Right atrium auricular region (tissue), 2 donors: ENCODE data around the gene PXDN. TPM values are rescaled to one million over a fixed set of nuclear protein-coding genes. Genes with fewer than 3 reads are reported as not detected.

Experiments used
- DNase-seq: peaks from one replicate; pipeline ENCODE4 v3.0.0-alpha.2; 2019; ENCODE audit warnings: low spot score
- H3K27ac ChIP-seq, 2 donors: fragments of 200-600 bp; sonication (generic); 1 replicate in 1 of 2; 2 replicates in 1 of 2; pipeline ENCODE4 v1.5.1; 2016 to 2019
- H3K27me3 ChIP-seq, 2 donors: fragments of 200-600 bp; sonication (generic); one replicate each; pipeline versions ENCODE4 v1.5.1 to v1.6.0; 2017 to 2019
- H3K36me3 ChIP-seq: fragments of 200-600 bp; sonication (generic); one replicate; pipeline ENCODE4 v1.5.1; 2016
- H3K4me1 ChIP-seq, 2 donors: fragments of 200-600 bp; sonication (generic); one replicate each; pipeline versions ENCODE4 v1.5.1 to v1.6.0; 2017 to 2019
- H3K4me3 ChIP-seq, 2 donors: fragments of 200-600 bp; sonication (generic); 1 replicate in 1 of 2; 2 replicates in 1 of 2; pipeline ENCODE4 v1.5.1; 2017 to 2019; ENCODE audit warnings: mild to moderate bottlenecking in 1 of 2, moderate library complexity in 1 of 2
- H3K9me3 ChIP-seq, 2 donors: fragments of 200-600 bp; sonication (generic); one replicate each; pipeline ENCODE4 v1.5.1; 2019
- total RNA-seq, 2 donors: library from RNA; depleted of rRNA; stranded (reverse); fragments of >200 nt; gene quantifications; one replicate each; pipeline ENCODE4 v1.1.0, GENCODE V29; 2016
- TF ChIP-seq, protein P1 (sequence below), 2 donors: fragments of 200-600 bp; sonication (generic); IDR thresholded peaks; one replicate each; pipeline ENCODE4 v1.5.1; 2019; ENCODE audit warnings: antibody characterized with exemption in 2 of 2

The PXDN gene
- total RNA-seq, 2 donors from 2014 or later: 25.4 to 26.9 TPM

DNA sequence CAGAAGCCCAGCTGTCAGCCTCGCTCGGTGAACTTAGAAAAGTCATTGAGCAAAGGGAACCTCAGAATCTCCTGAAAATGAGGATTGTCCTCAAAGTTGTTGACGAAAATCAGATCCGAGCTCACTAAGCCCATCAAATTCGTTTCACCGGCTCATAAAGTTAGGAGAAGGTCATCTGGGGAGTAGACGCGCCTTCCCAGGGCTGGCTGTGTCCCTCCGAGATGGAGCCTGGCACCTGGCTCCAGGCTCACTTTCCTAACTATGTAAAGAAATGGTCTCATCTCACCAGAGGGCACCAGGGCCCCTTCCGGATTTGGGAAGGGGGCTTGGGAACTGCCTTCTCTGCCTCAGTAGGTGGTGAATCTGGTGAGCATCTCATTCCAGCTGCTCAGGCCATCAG is 145.5 kb downstream of the PXDN start:
- no peaks in the 10 kb centered on the region for H3K27me3 ChIP-seq
- H3K4me1 ChIP-seq: peaks cover 0 to 25% of the 10 kb centered on the region in 2 donors

DNA sequence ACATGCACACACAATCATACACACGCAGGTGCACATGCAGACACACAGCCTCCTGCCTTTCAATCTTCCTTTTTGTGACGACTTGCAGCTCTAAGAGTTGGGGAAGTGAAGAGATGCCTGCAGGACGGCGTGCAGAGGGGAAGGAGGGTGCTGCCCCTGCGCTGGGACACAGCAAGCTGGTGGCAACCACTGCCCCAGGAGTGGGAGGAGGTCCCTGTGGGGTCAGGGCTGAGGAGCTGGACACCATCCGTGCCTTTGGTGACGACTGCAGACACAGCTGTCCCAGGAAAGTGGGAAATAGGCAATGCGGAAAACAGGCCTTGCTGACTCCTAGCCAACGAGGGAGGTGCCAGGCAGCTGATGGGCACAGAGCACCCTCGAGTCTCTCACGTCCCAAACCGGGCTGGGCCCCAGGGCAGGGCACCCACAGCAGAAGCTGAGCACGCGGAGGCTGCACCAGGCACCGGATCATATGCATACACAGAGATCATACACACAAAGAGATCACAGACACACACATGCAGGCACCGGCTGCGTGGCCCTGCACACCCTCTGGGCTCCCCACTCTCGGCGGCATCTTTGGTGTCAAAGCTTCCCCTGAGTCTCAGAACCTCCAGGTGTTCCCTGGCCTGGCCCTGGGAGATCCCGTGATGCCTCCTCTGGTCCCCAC is 146.1 kb downstream of the PXDN start:
- Histone ChIP-seq H3K9me3 (no peaks in the 10 kb centered on the region), H3K36me3 (no peaks in the 10 kb centered on the region), H3K27me3 (no peaks in the 10 kb centered on the region), H3K4me3 (no peak overlapping the region), H3K4me1 (peaks cover 0 to 31% of the 10 kb centered on the region in 2 donors), H3K27ac (no peak overlapping the region)
- TF ChIP-seq, protein P1, sequence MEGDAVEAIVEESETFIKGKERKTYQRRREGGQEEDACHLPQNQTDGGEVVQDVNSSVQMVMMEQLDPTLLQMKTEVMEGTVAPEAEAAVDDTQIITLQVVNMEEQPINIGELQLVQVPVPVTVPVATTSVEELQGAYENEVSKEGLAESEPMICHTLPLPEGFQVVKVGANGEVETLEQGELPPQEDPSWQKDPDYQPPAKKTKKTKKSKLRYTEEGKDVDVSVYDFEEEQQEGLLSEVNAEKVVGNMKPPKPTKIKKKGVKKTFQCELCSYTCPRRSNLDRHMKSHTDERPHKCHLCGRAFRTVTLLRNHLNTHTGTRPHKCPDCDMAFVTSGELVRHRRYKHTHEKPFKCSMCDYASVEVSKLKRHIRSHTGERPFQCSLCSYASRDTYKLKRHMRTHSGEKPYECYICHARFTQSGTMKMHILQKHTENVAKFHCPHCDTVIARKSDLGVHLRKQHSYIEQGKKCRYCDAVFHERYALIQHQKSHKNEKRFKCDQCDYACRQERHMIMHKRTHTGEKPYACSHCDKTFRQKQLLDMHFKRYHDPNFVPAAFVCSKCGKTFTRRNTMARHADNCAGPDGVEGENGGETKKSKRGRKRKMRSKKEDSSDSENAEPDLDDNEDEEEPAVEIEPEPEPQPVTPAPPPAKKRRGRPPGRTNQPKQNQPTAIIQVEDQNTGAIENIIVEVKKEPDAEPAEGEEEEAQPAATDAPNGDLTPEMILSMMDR (IDR thresholded peaks at IDR 0.05): no peak
- no peak for DNase-seq

More for the DNA sequence above, 145.5 kb downstream of the PXDN start:
- peak; percentile 23 for DNase-seq
- no peak overlapping the region for H3K4me3 ChIP-seq
- no peaks in the 10 kb centered on the region for H3K9me3 ChIP-seq
- no peak overlapping the region for H3K27ac ChIP-seq
- no peaks in the 10 kb centered on the region for H3K36me3 ChIP-seq
- TF ChIP-seq, protein P1 (IDR thresholded peaks at IDR 0.05): no peak

DNA sequence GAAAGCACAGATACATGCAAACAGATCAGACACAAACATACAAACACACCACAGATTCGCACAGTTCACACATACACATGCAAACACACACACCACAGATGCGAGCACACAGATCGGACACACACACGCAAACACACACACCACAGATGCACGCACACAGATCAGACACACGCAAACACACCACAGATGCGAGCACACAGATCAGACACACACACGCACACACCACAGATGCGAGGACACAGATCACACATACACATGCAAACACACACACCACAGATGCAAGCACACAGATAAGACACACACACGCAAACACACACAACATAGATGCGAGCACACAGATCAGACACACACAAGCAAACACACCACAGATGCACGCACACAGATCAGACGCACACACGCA is 149.0 kb downstream of the PXDN start:
- peaks cover 0 to 33% of the 10 kb centered on the region in 2 donors for H3K4me1 ChIP-seq
- H3K27me3 ChIP-seq: no peaks in the 10 kb centered on the region
- DNase-seq: no peak
- H3K4me3 ChIP-seq: no peak overlapping the region
- no peaks in the 10 kb centered on the region for H3K9me3 ChIP-seq
- TF ChIP-seq, protein P1 (IDR thresholded peaks at IDR 0.05): no peak
- no peaks in the 10 kb centered on the region for H3K36me3 ChIP-seq
- H3K27ac ChIP-seq: no peak overlapping the region

DNA sequence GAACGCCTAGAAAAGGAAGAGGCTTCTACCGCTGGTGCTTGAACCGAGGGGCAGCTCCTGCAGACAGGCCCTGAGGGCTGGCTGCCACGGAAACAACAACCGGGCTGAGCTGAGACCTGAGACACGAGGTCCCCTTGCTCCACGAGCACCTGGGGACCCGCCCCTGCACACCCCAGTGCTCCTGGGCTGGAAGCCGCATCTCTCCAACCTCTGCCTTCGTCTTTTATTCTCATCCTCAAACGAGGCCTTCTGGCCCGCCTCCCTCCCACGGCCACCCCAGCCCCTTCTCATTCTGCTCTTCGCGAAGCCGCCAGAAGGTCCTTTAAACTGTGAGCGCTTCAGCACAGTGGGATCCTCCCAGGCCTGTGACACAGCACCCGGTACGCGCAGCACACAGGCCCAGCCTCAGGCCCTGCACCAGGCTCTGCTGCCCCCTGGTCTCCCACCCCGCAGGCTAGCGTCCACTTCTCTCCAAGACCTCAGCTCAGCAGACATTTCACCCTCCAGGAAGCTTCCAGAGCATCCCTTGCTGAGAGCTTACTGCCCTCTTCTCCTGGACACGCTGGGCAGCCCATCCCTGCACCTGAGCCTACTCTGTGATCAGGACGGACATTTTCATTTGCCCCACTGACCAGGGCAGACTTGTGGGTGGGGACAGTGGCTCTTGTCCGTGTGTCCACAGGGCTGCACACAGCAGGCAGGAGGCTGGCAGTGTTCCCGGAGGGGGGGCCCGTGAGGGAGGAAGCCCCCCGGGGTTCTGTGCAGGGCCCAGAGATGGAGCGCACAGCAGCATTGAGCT is 149.7 kb downstream of the PXDN start:
- DNase-seq: no peak

DNA sequence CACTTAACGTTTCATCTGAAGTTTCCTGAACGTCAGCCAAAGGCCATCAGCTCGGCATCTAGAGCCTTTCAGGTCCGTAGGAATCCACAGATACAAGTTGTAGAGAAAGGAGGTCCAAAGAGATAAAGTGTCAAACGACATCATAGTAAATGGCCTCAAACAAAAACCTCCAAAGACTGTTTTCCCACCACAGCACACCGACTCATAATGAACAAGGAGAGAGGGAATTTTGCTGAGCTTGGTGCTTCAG is 150.3 kb downstream of the PXDN start:
- Histone ChIP-seq H3K4me3 (no peak overlapping the region), H3K27ac (peak overlapping the region; percentile 49 to 60), H3K4me1 (peaks cover 0 to 32% of the 10 kb centered on the region in 2 donors), H3K9me3 (no peaks in the 10 kb centered on the region), H3K27me3 (no peaks in the 10 kb centered on the region), H3K36me3 (no peaks in the 10 kb centered on the region)
- TF ChIP-seq, protein P1 (IDR thresholded peaks at IDR 0.05): no peak
- no peak for DNase-seq

More for the DNA sequence above, 149.7 kb downstream of the PXDN start:
- Histone ChIP-seq H3K27me3 (no peaks in the 10 kb centered on the region), H3K4me1 (peaks cover 0 to 32% of the 10 kb centered on the region in 2 donors), H3K4me3 (no peak overlapping the region), H3K27ac (peak overlapping the region; percentile 49 to 60), H3K9me3 (no peaks in the 10 kb centered on the region), H3K36me3 (no peaks in the 10 kb centered on the region)
- TF ChIP-seq, protein P1 (IDR thresholded peaks at IDR 0.05): no peak
